GM19240 (cell line): ENCODE measurements around the gene C10orf120.

Source experiments
- DNase-seq: peaks from one replicate; pipeline ENCODE4 v3.0.0; 2011; ENCODE audit warnings: low spot score; ENCODE audit not compliant: insufficient read length

The C10orf120 gene

GRCh38 chr10:122703483-122704448 lies 4.1 kb upstream of the C10orf120 start:
- DNase-seq = peak; percentile 70

- DNase-seq = no peak
These were observed 2.6 kb upstream of the C10orf120 start for GRCh38 chr10:122702275-122702674.

GRCh38 chr10:122701652-122702051 lies 2.0 kb upstream of the C10orf120 start:
- no peak for DNase-seq

GRCh38 chr10:122696687-122697086 lies 3.0 kb downstream of the C10orf120 start:
- no peak for DNase-seq

- no peak for DNase-seq
These were observed 6.9 kb downstream of the C10orf120 start for GRCh38 chr10:122692744-122693143.

GRCh38 chr10:122689146-122689820 lies 10.4 kb downstream of the C10orf120 start:
- DNase-seq = no peak

- no peak for DNase-seq
These were observed 11.2 kb downstream of the C10orf120 start for GRCh38 chr10:122688293-122688989.

- DNase-seq = no peak
These were observed 17.1 kb downstream of the C10orf120 start for GRCh38 chr10:122682522-122682921.

- DNase-seq = no peak
These were observed 21.4 kb downstream of the C10orf120 start for GRCh38 chr10:122678266-122678665.

- no peak for DNase-seq
These were observed 24.4 kb downstream of the C10orf120 start for GRCh38 chr10:122675278-122675677.

GRCh38 chr10:122674781-122675180 lies 24.9 kb downstream of the C10orf120 start:
- DNase-seq = no peak

GRCh38 chr10:122673731-122674130 lies 25.9 kb downstream of the C10orf120 start:
- DNase-seq = no peak

GRCh38 chr10:122673269-122673668 lies 26.4 kb downstream of the C10orf120 start:
- no peak for DNase-seq

- DNase-seq = no peak
These were observed 27.0 kb downstream of the C10orf120 start for GRCh38 chr10:122672655-122673054.

- DNase-seq = no peak
These were observed 28.3 kb downstream of the C10orf120 start for GRCh38 chr10:122671355-122671754.

GRCh38 chr10:122669842-122670241 lies 29.8 kb downstream of the C10orf120 start:
- DNase-seq = no peak

GRCh38 chr10:122669045-122669444 lies 30.6 kb downstream of the C10orf120 start:
- no peak for DNase-seq

- DNase-seq = no peak
These were observed 33.7 kb downstream of the C10orf120 start for GRCh38 chr10:122665946-122666345.

GRCh38 chr10:122665329-122665860 lies 34.3 kb downstream of the C10orf120 start:
- no peak for DNase-seq

GRCh38 chr10:122664501-122664900 lies 35.1 kb downstream of the C10orf120 start:
- no peak for DNase-seq

GRCh38 chr10:122663516-122664130 lies 36.0 kb downstream of the C10orf120 start:
- no peak for DNase-seq
